H1 (cell line): ENCODE results near the gene C17orf113. TPM values are rescaled to one million over a fixed set of nuclear protein-coding genes. Genes with fewer than 3 reads are reported as not detected.

Source experiments
- CTCF ChIA-PET: fragments of 300-600 bp; sonication (Branson Sonifier 250); formaldehyde crosslinking; loops from one replicate; lab custom pipeline; 2021; ENCODE audit not compliant: partially characterized antibody; lab: Charles Lee
- POLR2A ChIA-PET: fragments of 300-600 bp; sonication (Branson Sonifier 250); formaldehyde crosslinking; loops from one replicate; lab custom pipeline; 2021; ENCODE audit warnings: inconsistent platforms; ENCODE audit not compliant: partially characterized antibody; lab: Charles Lee
- DNase-seq, 2 experiments: peaks; one replicate each; pipeline versions ENCODE4 v3.0.0 to v3.0.0-alpha.2; 2010 to 2022; ENCODE audit warnings: low spot score in 2 of 2, low read depth in 1 of 2, mixed read lengths in 1 of 2
- FAIRE-seq: peaks from 2 replicates; lab custom pipeline; 2011; peaks lifted over from hg19 to GRCh38; lab: Jason Lieb, UNC
- H2AFZ ChIP-seq: 2 replicates; pipeline ENCODE4 v1.8.1; 2012; ENCODE audit warnings: low read length, inconsistent platforms
- H2AK5ac ChIP-seq: 2 replicates; pipeline ENCODE4 v1.6.1; 2013; ENCODE audit warnings: low read depth, low read length
- H2BK120ac ChIP-seq: replicated peaks from 2 replicates; pipeline ENCODE3; 2013; ENCODE audit warnings: low read depth, low read length, inconsistent platforms
- H2BK12ac ChIP-seq: 2 replicates; pipeline ENCODE4 v1.6.1; 2013; ENCODE audit warnings: low read depth, low read length
- H2BK15ac ChIP-seq: 2 replicates; pipeline ENCODE4 v1.6.1; 2013; ENCODE audit warnings: low read length
- H2BK20ac ChIP-seq: 2 replicates; pipeline ENCODE4 v1.6.1; 2013; ENCODE audit warnings: low read length
- H2BK5ac ChIP-seq: 2 replicates; pipeline ENCODE4 v1.6.1; 2013; ENCODE audit warnings: low read depth, low read length
- H3K14ac ChIP-seq: 2 replicates; pipeline ENCODE4 v1.6.1; 2013; ENCODE audit warnings: inconsistent platforms; ENCODE audit not compliant: insufficient read length
- H3K18ac ChIP-seq: 2 replicates; pipeline ENCODE4 v1.6.1; 2013; ENCODE audit warnings: low read length; ENCODE audit errors: extremely low read depth
- H3K23ac ChIP-seq: 2 replicates; pipeline ENCODE4 v1.6.1; 2013; ENCODE audit warnings: inconsistent platforms; ENCODE audit not compliant: insufficient read length
- H3K23me2 ChIP-seq: 2 replicates; pipeline ENCODE4 v1.6.1; 2013; ENCODE audit warnings: low read depth, low read length
- H3K27ac ChIP-seq: 2 replicates; pipeline ENCODE4 v1.6.1; 2011; ENCODE audit warnings: low read depth, low read length, inconsistent platforms
- H3K27me3 ChIP-seq, 4 experiments: replicated peaks in 1 of 4; 1 replicate in 1 of 4; 2 replicates in 3 of 4; pipeline versions ENCODE4 v1.6.1 to v1.8.1; 2011 to 2013; ENCODE audit warnings: low read length in 3 of 4, mild to moderate bottlenecking in 3 of 4, inconsistent platforms in 2 of 4, mixed read lengths in 2 of 4, moderate library complexity in 1 of 4; ENCODE audit not compliant: control insufficient read depth in 3 of 4, insufficient read depth in 3 of 4; ENCODE audit errors: extremely low read depth in 1 of 4
- H3K36me3 ChIP-seq, 4 experiments: 2 replicates each; pipeline versions ENCODE4 v1.6.1 to v1.8.1; 2011 to 2013; ENCODE audit warnings: mild to moderate bottlenecking in 4 of 4, low read length in 3 of 4, moderate library complexity in 2 of 4, control low read depth in 1 of 4, inconsistent platforms in 1 of 4; ENCODE audit not compliant: insufficient read depth in 4 of 4, control insufficient read depth in 2 of 4
- H3K4ac ChIP-seq: replicated peaks from 2 replicates; pipeline ENCODE3; 2013; ENCODE audit warnings: low read length, low read depth, mixed read lengths, inconsistent platforms; ENCODE audit not compliant: insufficient read length
- H3K4me1 ChIP-seq, 4 experiments: replicated peaks in 1 of 4; 1 replicate in 1 of 4; 2 replicates in 3 of 4; pipeline versions ENCODE4 v1.6.1 to v1.8.1; 2011 to 2013; ENCODE audit warnings: low read length in 3 of 4, inconsistent platforms in 2 of 4, mixed read lengths in 1 of 4; ENCODE audit not compliant: insufficient read depth in 4 of 4, control insufficient read depth in 3 of 4
- H3K4me2 ChIP-seq, 2 experiments: 2 replicates each; pipeline versions ENCODE4 v1.6.1 to v1.8.1; 2011 to 2013; ENCODE audit warnings: low read depth in 2 of 2, low read length in 2 of 2, control low read depth in 1 of 2, inconsistent platforms in 1 of 2, mild to moderate bottlenecking in 1 of 2; ENCODE audit not compliant: insufficient read depth in 1 of 2
- H3K4me3 ChIP-seq, 4 experiments: fragments of 200-600, 300-600 bp in 1 of 4; sonication (generic), shearing (Covaris generic), sonication (Bioruptor Twin) in 1 of 4; 2 replicates each; pipeline versions ENCODE4 v1.5.1 to v1.8.1; 2011 to 2016; ENCODE audit warnings: low read length in 4 of 4, low read depth in 3 of 4, control low read depth in 2 of 4, inconsistent platforms in 2 of 4, mild to moderate bottlenecking in 2 of 4, mixed read lengths in 1 of 4, moderate library complexity in 1 of 4; ENCODE audit not compliant: insufficient read depth in 2 of 4; ENCODE audit errors: extremely low read depth in 1 of 4
- H3K56ac ChIP-seq: replicated peaks from 2 replicates; pipeline ENCODE3; 2013; ENCODE audit warnings: low read depth, mild to moderate bottlenecking, mixed read lengths, low read length, inconsistent platforms; ENCODE audit not compliant: insufficient read length
- H3K79me1 ChIP-seq: 2 replicates; pipeline ENCODE4 v1.6.1; 2013; ENCODE audit warnings: low read depth, low read length, control low read depth
- H3K79me2 ChIP-seq, 2 experiments: 2 replicates each; pipeline versions ENCODE4 v1.6.1 to v1.8.1; 2012 to 2013; ENCODE audit warnings: low read length in 2 of 2, mild to moderate bottlenecking in 2 of 2, inconsistent platforms in 1 of 2; ENCODE audit not compliant: insufficient read depth in 2 of 2, control insufficient read depth in 1 of 2
- H3K9ac ChIP-seq, 4 experiments: replicated peaks in 1 of 4; 1 replicate in 1 of 4; 2 replicates in 3 of 4; pipeline versions ENCODE4 v1.6.1 to v1.8.1; 2011 to 2013; ENCODE audit warnings: low read depth in 3 of 4, low read length in 3 of 4, control low read depth in 2 of 4, mild to moderate bottlenecking in 2 of 4, moderate library complexity in 2 of 4, inconsistent platforms in 1 of 4; ENCODE audit errors: extremely low read depth in 1 of 4
- H3K9me3 ChIP-seq, 2 experiments: 2 replicates each; pipeline versions ENCODE4 v1.6.1 to v1.8.1; 2012 to 2013; ENCODE audit warnings: mild to moderate bottlenecking in 2 of 2, moderate library complexity in 2 of 2, control low read depth in 1 of 2, inconsistent platforms in 1 of 2, low read depth in 1 of 2, low read length in 1 of 2, mixed read lengths in 1 of 2; ENCODE audit not compliant: insufficient read depth in 2 of 2
- H4K20me1 ChIP-seq, 2 experiments: replicated peaks in 1 of 2; 2 replicates each; pipeline versions ENCODE3 to v1.8.1; 2011 to 2013; ENCODE audit warnings: inconsistent platforms in 2 of 2, low read length in 2 of 2, mild to moderate bottlenecking in 1 of 2; ENCODE audit not compliant: insufficient read depth in 2 of 2, control insufficient read depth in 1 of 2
- H4K5ac ChIP-seq: 2 replicates; pipeline ENCODE4 v1.6.1; 2013; ENCODE audit warnings: low read length, low read depth, mixed read lengths, inconsistent platforms; ENCODE audit not compliant: insufficient read length
- H4K8ac ChIP-seq: 2 replicates; pipeline ENCODE4 v1.8.0; 2013; ENCODE audit warnings: mild to moderate bottlenecking, moderate library complexity, low read length, inconsistent platforms; ENCODE audit not compliant: insufficient read depth; ENCODE audit errors: extremely low read depth
- H4K91ac ChIP-seq: replicated peaks from 2 replicates; pipeline ENCODE3; 2013; ENCODE audit warnings: low read length, mixed read lengths, inconsistent platforms; ENCODE audit not compliant: insufficient read length
- SIX5 ChIP-seq: IDR thresholded peaks from 2 replicates; pipeline ENCODE4 v1.6.1; 2011; ENCODE audit warnings: mild to moderate bottlenecking, low read depth, low read length
- TEAD4 ChIP-seq: IDR thresholded peaks from 2 replicates; pipeline ENCODE4 v1.6.1; 2012; ENCODE audit warnings: low read depth, low read length, inconsistent platforms, mixed read lengths
- WGBS, 2 experiments: shearing (Covaris generic) in 1 of 2; methylation state at CpG; one replicate each; pipeline versions ENCODE4 v1.1.6 to v1.1.7; 2013 to 2015; ENCODE audit warnings: low lambda C conversion rate in 2 of 2, mixed read lengths in 2 of 2, inconsistent platforms in 1 of 2, low coverage in 1 of 2, missing lambda C conversion rate in 1 of 2; ENCODE audit not compliant: insufficient replicate concordance in 2 of 2, insufficient coverage in 1 of 2, insufficient read length in 1 of 2; ENCODE audit errors: extremely low coverage in 1 of 2, missing lambda C conversion rate in 1 of 2; 5-methylcytosine and 5-hydroxymethylcytosine counted together
- polyA plus RNA-seq, 7 experiments: library from polyadenylated mRNA; depleted of rRNA in 3 of 7; stranded (reverse) in 5 of 7; unstranded in 2 of 7; fragments of >200 nt in 5 of 7; fragments of 200-250 nt in 2 of 7; gene quantifications; 1 replicate in 5 of 7; 2 replicates in 1 of 7; 4 replicates in 1 of 7; pipeline versions ENCODE4 v1.2.1 to v1.2.3, GENCODE V29; 2011 to 2013; ENCODE audit warnings: missing spikeins in 2 of 7, mixed read lengths in 2 of 7
- total RNA-seq: library from RNA; stranded (reverse); fragmentation: NEBNext Ultra II Directional; extraction: Animal tissue kit (Norgen Biotek cat#: 25700); gene quantifications from 2 replicates; pipeline ENCODE4 v1.2.1, GENCODE V29; 2021

The C17orf113 gene
- total and polyA plus RNA-seq, 2 of the 8 experiments (the other 6 are each of a cell fraction or from before 2014, with no cell fraction given) = 1.0 to 1.4 TPM

DNA sequence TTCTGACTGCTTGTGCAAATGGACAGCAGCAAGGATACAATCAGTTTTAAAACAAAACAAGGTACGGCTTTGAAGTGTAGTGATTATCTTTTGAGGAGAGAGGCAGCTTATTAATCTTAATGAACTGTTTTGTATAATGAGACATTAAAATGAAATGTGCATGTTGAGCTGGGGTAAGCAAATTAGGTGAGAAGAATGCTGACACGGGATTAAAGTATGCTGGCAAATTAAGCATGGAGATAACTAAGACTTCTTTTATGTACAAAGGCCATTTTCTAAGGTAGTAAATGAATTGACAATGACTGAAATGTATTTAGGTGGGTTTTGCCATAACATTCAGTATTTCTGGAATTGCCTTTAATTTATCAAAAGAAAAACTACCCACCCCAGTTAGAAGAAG is 51.9 kb downstream of the C17orf113 start:
- DNase-seq = no peak
- 46% methylated on average over 2 of the region's 2 CpGs; no CpG with 5 or more reads in 1 of the 2 experiments for WGBS, 2 experiments
- POLR2A ChIA-PET = interaction anchor here (1.1 kb wide), 1 partner anchor 31 kb away, joined by 5 read pairs; no protein-coding TSS in a partner anchor
- TF ChIP-seq SIX5 (no peak), TEAD4 (no peak)
- no peak overlapping the region for H2BK5ac ChIP-seq
- H4K91ac ChIP-seq = no peak overlapping the region
- H3K36me3 ChIP-seq = peaks cover 28 to 88% (median 65%) of the 10 kb centered on the region in 4 experiments
- H3K27me3 ChIP-seq = no peaks in the 10 kb centered on the region
- no peak overlapping the region for H4K8ac ChIP-seq
- H4K20me1 ChIP-seq = peaks cover 5 to 9% of the 10 kb centered on the region in 2 experiments
- peaks cover 12 to 29% of the 10 kb centered on the region in 2 experiments for H3K79me2 ChIP-seq
- no peaks in the 10 kb centered on the region for H3K23me2 ChIP-seq
- H2BK12ac ChIP-seq = no peak overlapping the region
- H2BK120ac ChIP-seq = no peak overlapping the region
- CTCF ChIA-PET = interaction anchor here (0.6 to 3.0 kb wide), 3 partner anchors 9 to 428 kb away, joined by 3 to 8 read pairs (median 4); no protein-coding TSS in a partner anchor
- H3K9ac ChIP-seq = no peak overlapping the region
- no peak overlapping the region for H3K18ac ChIP-seq
- no peak overlapping the region for H3K4me2 ChIP-seq
- no peak overlapping the region for H2AFZ ChIP-seq
- H2BK15ac ChIP-seq = no peak overlapping the region
- H4K5ac ChIP-seq = no peak overlapping the region
- no peaks in the 10 kb centered on the region for H3K79me1 ChIP-seq
- H3K9me3 ChIP-seq = no peaks in the 10 kb centered on the region
- no peak overlapping the region for H3K56ac ChIP-seq
- H2AK5ac ChIP-seq = no peak overlapping the region
- H3K23ac ChIP-seq = no peak overlapping the region
- no peak overlapping the region for H3K27ac ChIP-seq
- H3K14ac ChIP-seq = no peak overlapping the region
- H2BK20ac ChIP-seq = no peak overlapping the region
- no peak overlapping the region for H3K4me3 ChIP-seq
- H3K4ac ChIP-seq = no peak overlapping the region
- no peak for FAIRE-seq
- no peaks in the 10 kb centered on the region for H3K4me1 ChIP-seq
